ENCODE data around the gene CES4A. TPM values are rescaled to one million over a fixed set of nuclear protein-coding genes. Genes with fewer than 3 reads are reported as not detected.

CES4A gene
- total and polyA plus RNA-seq, 9 of the 15 experiments (the other 6 are each of a cell fraction or from before 2014, with no cell fraction given): 0.09 to 0.13 (median 0.11) TPM; not detected in 6

GRCh38 chr16:67028696-67029253 lies 40.4 kb downstream of the CES4A start, which contains the start of gene CBFB (continued):
- TF ChIP-seq MAFF (IDR thresholded peaks at IDR 0.05; ENCODE audit: low read length) (no peak), GTF2A2 (tag; IDR thresholded peaks at IDR 0.05) (no peak), MED1 (CRISPR knock-in tag; IDR thresholded peaks at IDR 0.05; ENCODE audit: borderline replicate concordance) (no peak), KAT2B (IDR thresholded peaks at IDR 0.05; ENCODE audit: low read depth, low read length) (no peak), NKRF (IDR thresholded peaks at IDR 0.05; ENCODE audit: borderline replicate concordance) (peak; percentile 20; the same call in 1 of the 2 replicates), TEAD1 (CRISPR knock-in tag; IDR thresholded peaks at IDR 0.05) (no peak; a peak in 2 of 4 replicates), SAFB2 (IDR thresholded peaks at IDR 0.05; ENCODE audit: borderline replicate concordance, low read depth, low read length, severe bottlenecking) (no peak), HNRNPL (IDR thresholded peaks at IDR 0.05; ENCODE audit: low read depth, low read length) (no peak), ZNF324 (CRISPR knock-in tag; IDR thresholded peaks at IDR 0.05) (0 out of 2 replicates have a peak, but pooled peaks have one; percentile 36), IRF9 (tag; IDR thresholded peaks at IDR 0.05) (no peak), NCOR1 (IDR thresholded peaks at IDR 0.05) (no peak), ZBTB17 (CRISPR knock-in tag; IDR thresholded peaks at IDR 0.05) (peak; percentile 73; the same call in 1 of the 2 replicates), THRAP3 (IDR thresholded peaks at IDR 0.05; ENCODE audit: borderline replicate concordance) (no peak), MNT (conservative IDR thresholded peaks at IDR 0.05) (peak; percentile 66 to 86; a peak in 3 of 4 replicates), NRF1 (conservative IDR thresholded peaks at IDR 0.05 in 1 of 2, IDR thresholded peaks at IDR 0.05 in 1 of 2) (peak; percentile 95 to 96), MEF2D (tag; conservative IDR thresholded peaks at IDR 0.05; ENCODE audit: low read depth) (no peak), SRSF1 (IDR thresholded peaks at IDR 0.05; ENCODE audit: low read depth, low read length) (no peak), ELK3 (CRISPR knock-in tag; IDR thresholded peaks at IDR 0.05) (no peak), NELFE (IDR thresholded peaks at IDR 0.05; ENCODE audit: insufficient read depth, insufficient read length) (no peak), TFAM (CRISPR knock-in tag; conservative IDR thresholded peaks at IDR 0.05) (no peak), ASH1L (IDR thresholded peaks at IDR 0.05; ENCODE audit: borderline replicate concordance, low read depth, partially characterized antibody) (no peak), BCOR (IDR thresholded peaks at IDR 0.05) (peak; percentile 77)

Measured in K562 (cell line).